Epithelial cell of esophagus (primary cell): Measurements from ENCODE around the gene RCAN2.

Experiments used
- DNase-seq: peaks from one replicate; pipeline ENCODE4 v3.0.0; 2010; ENCODE audit warnings: low read depth
- H3K4me3 ChIP-seq: 2 replicates; pipeline ENCODE4 v1.5.1; 2011; ENCODE audit warnings: mild to moderate bottlenecking, low read length, control low read depth
- CTCF ChIP-seq: IDR thresholded peaks from 2 replicates; pipeline ENCODE4 v1.5.1; 2011; ENCODE audit warnings: low read depth, mild to moderate bottlenecking, low read length, control low read depth, inconsistent platforms; ENCODE audit not compliant: insufficient read depth; ENCODE audit errors: missing control alignments

The RCAN2 gene

GRCh38 chr6:46443623-46444022, 47.6 kb downstream of the RCAN2 start:
- no peak for DNase-seq
- no peak overlapping the region for H3K4me3 ChIP-seq
- TF ChIP-seq CTCF, result no peak

- TF ChIP-seq CTCF, result no peak
- no peak for DNase-seq
- H3K4me3 ChIP-seq, result no peak overlapping the region
These were observed 50.6 kb downstream of the RCAN2 start for GRCh38 chr6:46440641-46441040.

- TF ChIP-seq CTCF, result no peak
- no peak overlapping the region for H3K4me3 ChIP-seq
- DNase-seq, result no peak
These were observed 51.1 kb downstream of the RCAN2 start for GRCh38 chr6:46440141-46440540.

GRCh38 chr6:46438245-46438644, 53.0 kb downstream of the RCAN2 start:
- no peak for TF ChIP-seq CTCF
- DNase-seq, result no peak
- no peak overlapping the region for H3K4me3 ChIP-seq

GRCh38 chr6:46437671-46438221, 53.5 kb downstream of the RCAN2 start:
- no peak for DNase-seq
- TF ChIP-seq CTCF, result no peak
- H3K4me3 ChIP-seq, result no peak overlapping the region

- no peak for TF ChIP-seq CTCF
- H3K4me3 ChIP-seq, result no peak overlapping the region
- DNase-seq, result no peak
These were observed 68.6 kb downstream of the RCAN2 start for GRCh38 chr6:46422619-46423018.

- no peak for TF ChIP-seq CTCF
- DNase-seq, result no peak
- no peak overlapping the region for H3K4me3 ChIP-seq
These were observed 69.3 kb downstream of the RCAN2 start for GRCh38 chr6:46421939-46422338.
